Suppressor macrophage treated with lipopolysaccharide for 4 hours (primary cell): ENCODE results near the gene MMD.

Experiments used
- DNase-seq: peaks from one replicate; pipeline ENCODE4 v3.0.0-alpha.2; 2020

MMD gene

GRCh38 chr17:55345132-55345531, 76.5 kb downstream of the MMD start:
- DNase-seq = no peak

GRCh38 chr17:55344514-55344997, 77.1 kb downstream of the MMD start:
- DNase-seq = no peak

- DNase-seq = no peak
Measured at GRCh38 chr17:55343900-55344513, 77.6 kb downstream of the MMD start.

GRCh38 chr17:55342800-55343585, 78.6 kb downstream of the MMD start:
- no peak for DNase-seq
